Loucy (cell line): Measurements from ENCODE around the gene ZNF207.
"Not testable (repeated sequence)": the region's sequence is repeated elsewhere in the genome, so short reads cannot be mapped to it uniquely, and the experiment has no call there.

Experiments used
- H2AFZ ChIP-seq: fragments of 200-600 bp; sonication (generic); 2 replicates; pipeline ENCODE4 v1.6.0; 2016; ENCODE audit warnings: antibody characterized with exemption, mild to moderate bottlenecking, low read length, moderate library complexity
- H3F3A ChIP-seq: fragments of 200-600 bp; 2 replicates; pipeline ENCODE4 v1.6.0; 2016; ENCODE audit warnings: antibody characterized with exemption, low read depth, mild to moderate bottlenecking
- H3K27me3 ChIP-seq: fragments of 200-600 bp; sonication (generic); 2 replicates; pipeline ENCODE4 v1.6.1; 2014; ENCODE audit warnings: low read length, mild to moderate bottlenecking; ENCODE audit not compliant: insufficient read depth, poor library complexity, severe bottlenecking
- H3K36me3 ChIP-seq: fragments of 200-600 bp; sonication (generic); 2 replicates; pipeline ENCODE4 v1.6.1; 2016; ENCODE audit warnings: low read length; ENCODE audit not compliant: insufficient read depth
- H3K4me1 ChIP-seq: fragments of 200-600 bp; sonication (generic); 2 replicates; pipeline ENCODE4 v1.5.1; 2014; ENCODE audit warnings: low read length, mild to moderate bottlenecking; ENCODE audit not compliant: insufficient read depth, poor library complexity, severe bottlenecking
- H3K4me2 ChIP-seq: fragments of 200-600 bp; sonication (generic); 2 replicates; pipeline ENCODE4 v1.6.0; 2014; ENCODE audit warnings: antibody characterized with exemption, low read length, low read depth, mild to moderate bottlenecking; ENCODE audit not compliant: poor library complexity, severe bottlenecking
- H3K4me3 ChIP-seq: fragments of 200-600 bp; sonication (generic); 2 replicates; pipeline ENCODE4 v1.5.1; 2014; ENCODE audit warnings: low read length, mild to moderate bottlenecking, mixed read lengths; ENCODE audit not compliant: poor library complexity, severe bottlenecking
- H3K79me2 ChIP-seq: fragments of 200-600 bp; sonication (generic); 2 replicates; pipeline ENCODE4 v1.6.1; 2014; ENCODE audit warnings: low read length; ENCODE audit not compliant: insufficient read depth
- H3K9ac ChIP-seq: fragments of 200-600 bp; sonication (generic); 2 replicates; pipeline ENCODE4 v1.6.0; 2014; ENCODE audit warnings: mild to moderate bottlenecking, low read depth, low read length, moderate library complexity; ENCODE audit not compliant: poor library complexity, severe bottlenecking
- H3K9me2 ChIP-seq: fragments of 200-600 bp; sonication (generic); replicated peaks from 2 replicates; pipeline ENCODE4 v1.6.1; 2016; ENCODE audit warnings: low read depth, low read length, mixed read lengths
- H3K9me3 ChIP-seq: fragments of 200-600 bp; sonication (generic); 2 replicates; pipeline ENCODE4 v1.6.1; 2014; ENCODE audit warnings: mild to moderate bottlenecking, antibody characterized with exemption, low read length, low read depth; ENCODE audit not compliant: insufficient read depth
- H4K20me1 ChIP-seq: fragments of 200-600 bp; sonication (generic); 2 replicates; pipeline ENCODE4 v1.6.0; 2014; ENCODE audit warnings: antibody characterized with exemption, low read length, mild to moderate bottlenecking; ENCODE audit not compliant: insufficient read depth, poor library complexity, severe bottlenecking
- CTCF ChIP-seq: fragments of 200-600 bp; sonication (generic); conservative IDR thresholded peaks from 2 replicates; pipeline ENCODE4 v1.5.1; 2014; ENCODE audit warnings: mild to moderate bottlenecking, antibody characterized with exemption, low read length
- EZH2phosphoT487 ChIP-seq: fragments of 200-600 bp; IDR thresholded peaks from 2 replicates; pipeline ENCODE4 v1.6.1; 2018; ENCODE audit warnings: antibody characterized with exemption, mild to moderate bottlenecking, moderate library complexity, borderline replicate concordance

ZNF207 gene

GRCh38 chr17:32350666-32351418, 885 bp downstream of the ZNF207 start:
- Histone ChIP-seq H3K36me3 (peaks cover 28% of the 10 kb centered on the region), H3F3A (no peaks in the 10 kb centered on the region), H3K4me1 (peaks cover 46% of the 10 kb centered on the region), H3K79me2 (peaks cover 68% of the 10 kb centered on the region), H2AFZ (no peak overlapping the region), H4K20me1 (peaks cover 55% of the 10 kb centered on the region), H3K27me3 (peaks cover 6% of the 10 kb centered on the region), H3K9ac (peak overlapping the region; percentile 98), H3K9me2 (no peaks in the 10 kb centered on the region), H3K4me2 (peak overlapping the region; percentile 75), H3K9me3 (no peaks in the 10 kb centered on the region), H3K4me3 (peak overlapping the region; percentile 93)
- TF ChIP-seq EZH2phosphoT487, result no peak
- no peak for TF ChIP-seq CTCF

- Histone ChIP-seq H3K4me3 (peak overlapping the region; percentile 93), H3K4me1 (peaks cover 57% of the 10 kb centered on the region), H3K36me3 (peaks cover 39% of the 10 kb centered on the region), H3K9ac (peak overlapping the region; percentile 98), H3K4me2 (peak overlapping the region; percentile 75), H4K20me1 (peaks cover 74% of the 10 kb centered on the region), H3K79me2 (peaks cover 86% of the 10 kb centered on the region)
- H3F3A ChIP-seq, H3K9me3 ChIP-seq, H3K27me3 ChIP-seq, H2AFZ ChIP-seq, H3K9me2 ChIP-seq: not testable (repeated sequence)
Observed at GRCh38 chr17:32352734-32353133, 2.8 kb downstream of the ZNF207 start.

- no peaks in the 10 kb centered on the region for H3K9me3 ChIP-seq
- no peaks in the 10 kb centered on the region for H3K27me3 ChIP-seq
- peaks cover 57% of the 10 kb centered on the region for H3K4me1 ChIP-seq
- peaks cover 97% of the 10 kb centered on the region for H4K20me1 ChIP-seq
- H3K4me3 ChIP-seq, result peak overlapping the region; percentile 93
- H3K4me2 ChIP-seq, result peak overlapping the region; percentile 75
- TF ChIP-seq CTCF (no peak), EZH2phosphoT487 (no peak)
- no peak overlapping the region for H2AFZ ChIP-seq
- peaks cover 64% of the 10 kb centered on the region for H3K36me3 ChIP-seq
- no peaks in the 10 kb centered on the region for H3F3A ChIP-seq
- H3K79me2 ChIP-seq, result peaks cover 99% of the 10 kb centered on the region
- H3K9me2 ChIP-seq, result no peaks in the 10 kb centered on the region
- peak overlapping the region; percentile 43 for H3K9ac ChIP-seq
Observed at GRCh38 chr17:32355649-32356377, 5.9 kb downstream of the ZNF207 start.
